Measurements from ENCODE around the gene TMEM42. TPM values are rescaled to one million over a fixed set of nuclear protein-coding genes. Genes with fewer than 3 reads are reported as not detected.

TMEM42 gene
- total and polyA plus RNA-seq, 2 of the 8 experiments (the other 6 are each of a cell fraction or from before 2014, with no cell fraction given), result 11.2 to 41.4 TPM

DNA sequence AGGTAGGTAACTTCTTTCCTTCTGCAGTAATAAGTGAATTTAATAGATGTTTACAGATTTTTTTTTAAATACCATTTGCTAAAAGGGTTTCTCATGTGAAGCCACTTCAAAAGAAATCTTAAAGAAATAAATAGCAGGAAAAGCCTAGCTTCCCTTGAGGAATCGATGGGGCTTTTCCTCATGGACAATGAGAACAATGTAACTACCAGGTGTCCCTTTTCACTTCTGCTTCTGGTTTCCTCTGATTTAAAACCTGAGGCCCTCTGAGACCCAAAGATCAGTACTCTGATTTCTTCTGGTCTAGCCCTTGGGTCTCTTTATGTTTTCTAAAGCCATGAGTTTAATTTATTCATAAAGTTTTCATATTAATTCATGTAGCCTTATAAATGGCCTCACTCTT, 13.1 kb upstream of the TMEM42 start (continued):
- TF ChIP-seq, protein P1, sequence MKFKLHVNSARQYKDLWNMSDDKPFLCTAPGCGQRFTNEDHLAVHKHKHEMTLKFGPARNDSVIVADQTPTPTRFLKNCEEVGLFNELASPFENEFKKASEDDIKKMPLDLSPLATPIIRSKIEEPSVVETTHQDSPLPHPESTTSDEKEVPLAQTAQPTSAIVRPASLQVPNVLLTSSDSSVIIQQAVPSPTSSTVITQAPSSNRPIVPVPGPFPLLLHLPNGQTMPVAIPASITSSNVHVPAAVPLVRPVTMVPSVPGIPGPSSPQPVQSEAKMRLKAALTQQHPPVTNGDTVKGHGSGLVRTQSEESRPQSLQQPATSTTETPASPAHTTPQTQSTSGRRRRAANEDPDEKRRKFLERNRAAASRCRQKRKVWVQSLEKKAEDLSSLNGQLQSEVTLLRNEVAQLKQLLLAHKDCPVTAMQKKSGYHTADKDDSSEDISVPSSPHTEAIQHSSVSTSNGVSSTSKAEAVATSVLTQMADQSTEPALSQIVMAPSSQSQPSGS (IDR thresholded peaks at IDR 0.05; ENCODE audit: low read length), result no peak
- TF ChIP-seq, protein P2, sequence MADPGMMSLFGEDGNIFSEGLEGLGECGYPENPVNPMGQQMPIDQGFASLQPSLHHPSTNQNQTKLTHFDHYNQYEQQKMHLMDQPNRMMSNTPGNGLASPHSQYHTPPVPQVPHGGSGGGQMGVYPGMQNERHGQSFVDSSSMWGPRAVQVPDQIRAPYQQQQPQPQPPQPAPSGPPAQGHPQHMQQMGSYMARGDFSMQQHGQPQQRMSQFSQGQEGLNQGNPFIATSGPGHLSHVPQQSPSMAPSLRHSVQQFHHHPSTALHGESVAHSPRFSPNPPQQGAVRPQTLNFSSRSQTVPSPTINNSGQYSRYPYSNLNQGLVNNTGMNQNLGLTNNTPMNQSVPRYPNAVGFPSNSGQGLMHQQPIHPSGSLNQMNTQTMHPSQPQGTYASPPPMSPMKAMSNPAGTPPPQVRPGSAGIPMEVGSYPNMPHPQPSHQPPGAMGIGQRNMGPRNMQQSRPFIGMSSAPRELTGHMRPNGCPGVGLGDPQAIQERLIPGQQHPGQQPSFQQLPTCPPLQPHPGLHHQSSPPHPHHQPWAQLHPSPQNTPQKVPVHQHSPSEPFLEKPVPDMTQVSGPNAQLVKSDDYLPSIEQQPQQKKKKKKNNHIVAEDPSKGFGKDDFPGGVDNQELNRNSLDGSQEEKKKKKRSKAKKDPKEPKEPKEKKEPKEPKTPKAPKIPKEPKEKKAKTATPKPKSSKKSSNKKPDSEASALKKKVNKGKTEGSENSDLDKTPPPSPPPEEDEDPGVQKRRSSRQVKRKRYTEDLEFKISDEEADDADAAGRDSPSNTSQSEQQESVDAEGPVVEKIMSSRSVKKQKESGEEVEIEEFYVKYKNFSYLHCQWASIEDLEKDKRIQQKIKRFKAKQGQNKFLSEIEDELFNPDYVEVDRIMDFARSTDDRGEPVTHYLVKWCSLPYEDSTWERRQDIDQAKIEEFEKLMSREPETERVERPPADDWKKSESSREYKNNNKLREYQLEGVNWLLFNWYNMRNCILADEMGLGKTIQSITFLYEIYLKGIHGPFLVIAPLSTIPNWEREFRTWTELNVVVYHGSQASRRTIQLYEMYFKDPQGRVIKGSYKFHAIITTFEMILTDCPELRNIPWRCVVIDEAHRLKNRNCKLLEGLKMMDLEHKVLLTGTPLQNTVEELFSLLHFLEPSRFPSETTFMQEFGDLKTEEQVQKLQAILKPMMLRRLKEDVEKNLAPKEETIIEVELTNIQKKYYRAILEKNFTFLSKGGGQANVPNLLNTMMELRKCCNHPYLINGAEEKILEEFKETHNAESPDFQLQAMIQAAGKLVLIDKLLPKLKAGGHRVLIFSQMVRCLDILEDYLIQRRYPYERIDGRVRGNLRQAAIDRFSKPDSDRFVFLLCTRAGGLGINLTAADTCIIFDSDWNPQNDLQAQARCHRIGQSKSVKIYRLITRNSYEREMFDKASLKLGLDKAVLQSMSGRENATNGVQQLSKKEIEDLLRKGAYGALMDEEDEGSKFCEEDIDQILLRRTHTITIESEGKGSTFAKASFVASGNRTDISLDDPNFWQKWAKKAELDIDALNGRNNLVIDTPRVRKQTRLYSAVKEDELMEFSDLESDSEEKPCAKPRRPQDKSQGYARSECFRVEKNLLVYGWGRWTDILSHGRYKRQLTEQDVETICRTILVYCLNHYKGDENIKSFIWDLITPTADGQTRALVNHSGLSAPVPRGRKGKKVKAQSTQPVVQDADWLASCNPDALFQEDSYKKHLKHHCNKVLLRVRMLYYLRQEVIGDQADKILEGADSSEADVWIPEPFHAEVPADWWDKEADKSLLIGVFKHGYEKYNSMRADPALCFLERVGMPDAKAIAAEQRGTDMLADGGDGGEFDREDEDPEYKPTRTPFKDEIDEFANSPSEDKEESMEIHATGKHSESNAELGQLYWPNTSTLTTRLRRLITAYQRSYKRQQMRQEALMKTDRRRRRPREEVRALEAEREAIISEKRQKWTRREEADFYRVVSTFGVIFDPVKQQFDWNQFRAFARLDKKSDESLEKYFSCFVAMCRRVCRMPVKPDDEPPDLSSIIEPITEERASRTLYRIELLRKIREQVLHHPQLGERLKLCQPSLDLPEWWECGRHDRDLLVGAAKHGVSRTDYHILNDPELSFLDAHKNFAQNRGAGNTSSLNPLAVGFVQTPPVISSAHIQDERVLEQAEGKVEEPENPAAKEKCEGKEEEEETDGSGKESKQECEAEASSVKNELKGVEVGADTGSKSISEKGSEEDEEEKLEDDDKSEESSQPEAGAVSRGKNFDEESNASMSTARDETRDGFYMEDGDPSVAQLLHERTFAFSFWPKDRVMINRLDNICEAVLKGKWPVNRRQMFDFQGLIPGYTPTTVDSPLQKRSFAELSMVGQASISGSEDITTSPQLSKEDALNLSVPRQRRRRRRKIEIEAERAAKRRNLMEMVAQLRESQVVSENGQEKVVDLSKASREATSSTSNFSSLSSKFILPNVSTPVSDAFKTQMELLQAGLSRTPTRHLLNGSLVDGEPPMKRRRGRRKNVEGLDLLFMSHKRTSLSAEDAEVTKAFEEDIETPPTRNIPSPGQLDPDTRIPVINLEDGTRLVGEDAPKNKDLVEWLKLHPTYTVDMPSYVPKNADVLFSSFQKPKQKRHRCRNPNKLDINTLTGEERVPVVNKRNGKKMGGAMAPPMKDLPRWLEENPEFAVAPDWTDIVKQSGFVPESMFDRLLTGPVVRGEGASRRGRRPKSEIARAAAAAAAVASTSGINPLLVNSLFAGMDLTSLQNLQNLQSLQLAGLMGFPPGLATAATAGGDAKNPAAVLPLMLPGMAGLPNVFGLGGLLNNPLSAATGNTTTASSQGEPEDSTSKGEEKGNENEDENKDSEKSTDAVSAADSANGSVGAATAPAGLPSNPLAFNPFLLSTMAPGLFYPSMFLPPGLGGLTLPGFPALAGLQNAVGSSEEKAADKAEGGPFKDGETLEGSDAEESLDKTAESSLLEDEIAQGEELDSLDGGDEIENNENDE (IDR thresholded peaks at IDR 0.05; ENCODE audit: insufficient replicate concordance, low read length), result no peak

Measured in H1 (cell line).